GM21528 (cell line): ENCODE data around the gene BRD4.
"Not testable (repeated sequence)": the region's sequence is repeated elsewhere in the genome, so short reads cannot be mapped to it uniquely, and the experiment has no call there.

Source experiments
- ATAC-seq: cut with Tn5 transposase; IDR thresholded peaks from one replicate; pipeline ENCODE4 v1.9.1; 2021; ENCODE audit warnings: mild to moderate bottlenecking, moderate library complexity; ENCODE audit not compliant: unreplicated experiment, low FRiP score

Gene BRD4

DNA sequence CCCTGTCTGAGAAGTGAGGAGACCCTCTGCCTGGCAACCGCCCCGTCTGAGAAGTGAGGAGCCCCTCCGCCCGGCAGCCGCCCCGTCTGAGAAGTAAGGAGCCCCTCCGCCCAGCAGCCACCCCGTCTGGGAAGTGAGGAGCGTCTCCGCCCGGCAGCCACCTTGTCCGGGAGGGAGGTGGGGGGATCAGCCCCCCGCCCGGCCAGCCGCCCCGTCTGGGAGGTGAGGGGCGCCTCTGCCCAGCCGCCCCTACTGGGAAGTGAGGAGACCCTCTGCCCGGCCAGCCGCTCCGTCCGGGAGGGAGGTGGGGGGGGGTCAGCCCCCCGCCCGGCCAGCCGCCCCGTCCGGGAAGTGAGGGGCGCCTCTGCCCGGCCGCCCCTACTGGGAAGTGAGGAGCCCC is 30.7 kb upstream of the BRD4 start:
- not testable (repeated sequence) for ATAC-seq

DNA sequence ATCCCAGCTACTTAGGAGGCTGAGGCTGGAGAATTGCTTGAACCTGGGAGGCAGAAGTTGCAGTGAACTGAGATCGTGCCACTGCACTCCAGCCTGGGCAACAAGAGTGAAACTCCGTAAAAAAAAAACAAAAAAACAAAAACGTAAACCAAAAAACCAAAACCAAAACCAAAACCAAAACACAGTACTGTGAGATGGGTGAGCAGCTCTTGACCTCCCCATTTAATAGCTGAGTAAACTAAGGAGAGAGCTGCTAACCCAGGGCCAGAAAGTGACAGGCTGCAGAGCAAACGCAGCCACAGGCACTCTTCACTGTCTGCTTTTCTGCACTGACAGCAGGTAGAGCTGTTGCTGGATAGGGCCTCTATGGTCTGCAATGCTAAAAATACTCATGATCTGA is 27.7 kb upstream of the BRD4 start:
- not testable (repeated sequence) for ATAC-seq

DNA sequence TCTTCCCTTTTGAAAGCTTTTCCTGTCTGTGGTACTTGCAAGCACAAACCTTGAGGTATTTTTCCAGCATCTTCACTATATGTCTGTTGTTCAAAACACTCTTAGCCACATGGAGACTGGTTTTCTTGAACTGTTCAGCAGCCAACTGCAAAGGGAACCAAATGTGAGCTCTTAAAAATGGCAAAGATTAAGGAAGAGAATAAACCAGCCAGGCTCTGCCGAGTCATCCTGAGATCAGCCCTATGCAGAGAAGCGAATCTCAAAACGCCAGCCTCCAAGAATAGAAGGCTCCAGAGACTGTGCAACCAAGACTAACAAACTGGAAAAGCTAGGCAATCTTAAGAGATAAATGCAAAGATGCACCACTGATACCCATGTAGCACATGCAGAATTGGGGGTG is 26.6 kb upstream of the BRD4 start:
- no peak for ATAC-seq

DNA sequence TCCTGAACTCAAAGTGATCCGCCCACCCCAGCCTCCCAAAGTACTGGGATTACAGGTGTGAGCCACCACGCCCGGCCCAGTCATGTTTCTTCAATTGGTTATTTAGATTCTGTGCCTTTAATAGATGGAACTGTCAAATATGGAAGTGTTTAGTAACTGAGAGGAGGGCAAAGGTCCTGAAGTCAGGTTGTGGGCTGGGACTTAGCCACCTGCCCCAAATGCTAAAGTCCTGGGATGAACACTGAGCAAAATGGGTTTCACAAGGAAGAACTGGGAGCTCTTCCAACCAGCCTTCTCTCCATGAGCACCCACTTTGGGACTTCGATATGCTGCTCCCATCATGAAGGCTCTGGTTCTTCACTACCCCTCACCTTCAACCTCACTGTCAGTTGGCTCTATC is 25.6 kb upstream of the BRD4 start:
- ATAC-seq, result no peak

DNA sequence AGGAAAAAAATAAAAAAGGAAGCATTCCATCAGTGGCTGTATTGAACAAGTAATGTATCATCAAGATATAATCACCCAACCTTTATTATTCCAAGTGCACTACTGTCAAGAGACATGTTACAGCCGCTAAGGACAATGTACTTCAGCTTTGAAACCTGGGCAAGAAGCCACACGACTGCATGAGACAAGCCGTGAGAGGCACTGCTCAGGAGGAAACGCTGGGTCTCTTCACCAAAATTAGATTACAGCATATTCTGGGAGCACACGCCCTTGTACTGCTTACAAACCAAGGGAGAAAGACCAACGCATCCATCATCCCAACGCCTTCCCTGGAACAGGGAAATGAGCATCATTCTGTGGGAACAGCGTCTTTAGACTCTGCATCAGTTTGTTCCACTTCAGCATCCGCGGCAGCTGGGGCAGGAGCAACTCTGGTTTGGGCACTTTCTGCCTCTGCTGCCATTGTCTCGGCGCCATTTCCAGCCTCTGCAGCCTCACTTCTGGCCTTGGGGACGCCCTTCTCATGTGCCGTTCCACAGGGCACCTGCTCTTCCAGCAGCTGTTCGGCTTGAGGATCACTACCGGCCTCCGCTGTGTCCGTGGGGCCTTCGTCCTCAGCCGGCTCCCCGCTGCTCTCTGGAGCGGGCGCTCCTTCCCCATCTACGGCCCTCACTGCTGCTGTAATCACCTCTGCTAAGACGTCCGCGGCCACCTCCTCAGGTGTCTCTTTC is 22.4 kb upstream of the BRD4 start:
- ATAC-seq, result no peak

DNA sequence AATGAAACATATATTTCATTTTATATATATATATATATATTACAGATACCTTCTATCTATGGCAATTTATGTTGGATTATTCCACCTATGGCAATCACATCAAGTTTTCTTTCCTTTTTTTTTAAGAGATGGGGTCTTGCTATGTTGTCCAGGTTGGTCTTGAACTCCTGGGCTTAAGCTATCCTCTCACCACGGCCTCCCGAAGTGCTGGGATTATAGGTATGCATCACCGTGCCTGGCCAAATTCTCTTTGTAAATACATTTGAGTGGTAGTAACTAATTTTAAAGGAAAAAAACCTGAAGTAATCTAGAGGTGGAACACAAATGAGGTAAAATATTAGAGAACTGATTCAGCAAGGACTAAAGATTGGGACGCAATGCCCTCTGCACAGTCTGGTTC is 21.6 kb upstream of the BRD4 start:
- no peak for ATAC-seq

DNA sequence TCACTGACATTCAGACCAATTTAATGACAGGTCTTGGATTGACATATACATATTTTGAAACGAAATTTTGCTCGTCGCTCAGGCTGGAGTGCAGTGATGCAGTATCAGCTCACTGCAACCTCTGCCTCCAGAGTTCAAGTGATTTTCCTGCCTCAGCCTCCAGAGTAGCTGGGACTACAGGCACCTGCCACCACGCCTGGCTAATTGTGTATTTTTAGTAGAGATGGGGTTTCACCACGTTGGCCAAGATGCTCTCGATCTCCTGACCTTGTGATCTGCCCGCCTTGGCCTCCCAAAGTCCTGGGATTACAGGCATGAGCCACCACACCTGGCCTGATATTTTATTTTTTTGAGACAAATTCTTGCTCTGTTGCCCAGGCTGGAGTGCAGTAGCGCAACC is 20.2 kb upstream of the BRD4 start:
- ATAC-seq, result not testable (repeated sequence)

DNA sequence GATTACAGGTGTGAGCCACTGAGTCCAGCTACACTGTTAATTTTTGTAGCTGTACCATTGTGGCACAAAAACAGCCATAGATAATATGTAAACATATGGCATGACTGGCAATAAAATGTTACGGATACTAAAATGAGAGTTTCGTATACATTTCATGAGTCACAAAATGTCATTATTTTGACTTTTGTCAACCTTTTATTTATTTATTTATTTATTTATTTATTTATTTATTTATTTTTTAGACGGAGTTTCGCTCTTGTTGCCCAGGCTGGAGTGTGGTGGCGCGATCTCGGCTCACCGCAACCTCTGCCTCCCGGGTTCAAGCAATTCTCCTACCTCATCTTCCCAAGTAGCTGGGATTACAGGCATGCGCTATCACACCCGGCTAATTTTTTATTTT is 9.0 kb upstream of the BRD4 start:
- not testable (repeated sequence) for ATAC-seq

DNA sequence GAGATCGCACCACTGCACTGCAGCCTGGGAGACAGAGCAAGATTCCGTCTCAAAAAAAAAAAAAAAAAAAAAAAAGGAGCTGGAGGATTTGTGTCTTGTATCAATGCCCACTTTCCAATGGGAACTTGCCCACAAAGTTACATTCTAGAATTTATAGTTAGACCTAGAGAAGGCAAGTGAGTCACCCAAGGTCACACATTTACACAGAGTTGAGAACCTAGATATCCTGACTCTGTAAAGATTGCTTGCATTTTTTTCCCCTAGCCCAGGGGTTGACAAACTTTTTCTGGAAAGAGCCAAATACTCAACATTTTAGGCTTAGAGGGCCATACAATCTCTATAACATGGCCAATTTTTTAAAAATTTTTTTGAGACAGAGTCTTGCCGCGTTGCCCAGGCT is 7.7 kb upstream of the BRD4 start:
- no peak for ATAC-seq

DNA sequence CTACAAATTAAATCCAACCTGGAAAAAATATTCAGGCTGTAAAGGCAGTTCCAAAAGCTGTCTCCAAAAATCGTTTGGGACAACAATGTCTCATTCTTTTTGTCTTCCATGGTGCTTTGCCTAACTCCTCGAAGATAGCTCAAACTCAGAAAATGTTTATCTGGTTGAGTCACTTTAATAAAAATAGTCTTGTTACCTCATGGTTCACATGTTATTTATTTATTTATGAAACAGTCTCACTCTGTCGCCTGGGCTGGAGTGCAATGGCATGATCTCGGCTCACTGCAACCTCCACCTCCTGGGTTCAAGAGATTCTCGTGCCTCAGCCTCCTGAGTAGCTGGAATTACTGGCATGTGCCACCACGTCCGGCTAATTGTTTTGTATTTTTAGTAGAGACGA is 4.9 kb upstream of the BRD4 start:
- ATAC-seq, result no peak

DNA sequence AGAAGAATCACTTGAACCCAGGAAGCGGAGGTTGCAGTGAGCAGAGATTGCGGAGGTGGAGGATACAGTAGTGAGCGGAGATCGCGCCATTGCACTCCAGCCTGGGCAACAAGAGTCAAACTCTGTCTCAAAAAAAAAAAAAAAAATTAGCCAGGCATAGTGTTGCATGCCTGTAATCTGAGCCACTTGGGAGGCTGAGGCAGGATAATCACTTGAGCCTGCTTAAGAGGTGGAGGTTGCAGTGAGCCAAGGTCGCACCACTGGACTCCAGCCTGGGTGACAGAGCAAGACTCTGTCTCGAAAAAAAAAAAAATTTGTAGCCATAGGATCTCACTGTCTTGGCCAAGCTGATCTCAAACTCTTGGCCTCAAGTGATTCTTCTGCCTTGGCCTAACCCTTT is 3.7 kb upstream of the BRD4 start:
- not testable (repeated sequence) for ATAC-seq

DNA sequence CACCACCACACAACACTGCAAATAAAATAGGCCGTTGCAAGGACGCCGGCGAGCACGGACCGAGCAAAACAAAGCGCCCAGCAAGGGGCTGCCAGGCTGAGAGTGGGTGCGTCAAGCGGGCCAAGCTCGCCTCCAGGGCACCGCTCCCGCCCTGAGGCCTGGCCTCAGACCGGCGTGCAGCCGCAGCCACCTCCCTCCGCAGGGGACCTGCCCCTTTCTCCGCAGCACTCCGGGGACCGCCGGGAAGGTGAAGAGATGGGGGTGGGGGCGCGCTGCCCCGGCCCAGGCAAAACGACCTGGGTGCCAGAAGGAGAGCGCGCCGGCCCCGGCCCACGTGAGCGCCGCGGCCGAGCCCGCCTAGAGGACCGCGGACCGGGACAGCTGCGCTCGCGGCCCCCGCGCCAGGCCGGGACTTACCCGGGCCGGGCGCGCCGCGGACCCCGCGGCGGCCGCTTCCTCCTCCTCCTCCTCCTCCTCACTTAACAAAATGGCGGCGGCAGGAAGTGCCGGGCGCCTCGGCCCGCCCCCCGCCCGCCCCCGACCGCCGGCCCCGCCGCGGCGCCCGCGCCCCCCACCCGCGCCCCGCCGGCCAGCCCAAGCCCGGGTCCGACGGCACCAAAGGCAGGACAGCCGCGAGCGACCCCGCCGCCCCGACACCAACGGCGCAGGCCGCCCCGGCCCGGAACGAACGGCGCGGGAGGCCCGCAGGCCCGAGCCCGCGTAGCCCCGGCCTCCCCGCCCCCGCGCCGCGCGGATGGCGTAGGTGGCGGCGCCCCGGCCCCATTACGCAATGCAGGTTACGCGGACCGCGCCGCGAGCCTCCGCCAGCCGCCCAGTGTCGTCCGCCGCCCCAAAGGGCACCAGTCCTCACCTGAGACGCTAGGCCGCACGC is 674 bp downstream of the BRD4 start:
- peak; percentile 37 for ATAC-seq

DNA sequence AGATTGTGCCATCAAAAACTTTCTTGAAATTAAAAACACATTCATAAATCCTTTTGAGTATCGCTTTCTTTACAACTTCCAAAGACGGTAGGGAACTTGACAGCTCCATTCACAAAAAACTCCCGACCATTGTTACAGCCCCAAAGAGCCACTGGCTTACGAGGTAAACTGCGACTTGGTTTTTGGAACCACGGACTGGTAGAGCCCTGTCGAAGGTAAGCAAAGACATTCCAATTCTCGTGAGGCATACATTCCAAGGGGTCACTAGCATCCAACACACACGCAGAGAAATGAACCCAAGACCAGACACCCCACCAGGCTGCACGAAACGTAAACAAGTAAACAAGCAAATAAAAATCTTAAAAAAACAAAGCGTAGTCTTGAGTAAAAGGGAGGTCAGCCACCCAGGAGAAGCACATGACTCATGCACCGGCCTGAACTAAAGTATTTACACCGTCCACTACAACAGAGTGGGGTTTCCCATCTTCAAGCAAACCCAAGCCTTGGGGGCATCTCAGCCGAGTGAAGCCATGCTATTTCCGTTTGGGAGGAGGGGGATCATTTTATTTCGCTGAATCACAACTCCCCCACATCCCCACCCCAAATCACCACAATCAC is 1.4 kb downstream of the BRD4 start:
- ATAC-seq, result peak; percentile 5

DNA sequence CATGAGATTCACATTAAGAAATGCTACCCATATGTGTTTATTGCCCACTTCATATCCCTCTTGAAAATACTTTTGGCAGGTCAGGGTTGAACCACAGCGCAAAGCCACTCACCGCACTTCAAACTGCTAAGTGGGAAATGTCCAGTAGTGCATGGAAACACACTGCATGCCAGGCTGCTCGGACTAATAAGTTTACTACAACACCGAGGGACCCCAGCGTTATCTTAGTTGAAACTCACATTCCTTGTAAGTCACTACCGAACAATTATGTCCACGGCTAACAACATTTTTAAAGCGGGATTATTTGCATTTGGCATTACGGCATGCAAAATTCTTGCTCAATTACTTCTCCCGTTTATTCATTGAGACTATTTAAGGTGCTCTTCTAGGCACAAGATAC is 4.0 kb downstream of the BRD4 start:
- ATAC-seq, result no peak

DNA sequence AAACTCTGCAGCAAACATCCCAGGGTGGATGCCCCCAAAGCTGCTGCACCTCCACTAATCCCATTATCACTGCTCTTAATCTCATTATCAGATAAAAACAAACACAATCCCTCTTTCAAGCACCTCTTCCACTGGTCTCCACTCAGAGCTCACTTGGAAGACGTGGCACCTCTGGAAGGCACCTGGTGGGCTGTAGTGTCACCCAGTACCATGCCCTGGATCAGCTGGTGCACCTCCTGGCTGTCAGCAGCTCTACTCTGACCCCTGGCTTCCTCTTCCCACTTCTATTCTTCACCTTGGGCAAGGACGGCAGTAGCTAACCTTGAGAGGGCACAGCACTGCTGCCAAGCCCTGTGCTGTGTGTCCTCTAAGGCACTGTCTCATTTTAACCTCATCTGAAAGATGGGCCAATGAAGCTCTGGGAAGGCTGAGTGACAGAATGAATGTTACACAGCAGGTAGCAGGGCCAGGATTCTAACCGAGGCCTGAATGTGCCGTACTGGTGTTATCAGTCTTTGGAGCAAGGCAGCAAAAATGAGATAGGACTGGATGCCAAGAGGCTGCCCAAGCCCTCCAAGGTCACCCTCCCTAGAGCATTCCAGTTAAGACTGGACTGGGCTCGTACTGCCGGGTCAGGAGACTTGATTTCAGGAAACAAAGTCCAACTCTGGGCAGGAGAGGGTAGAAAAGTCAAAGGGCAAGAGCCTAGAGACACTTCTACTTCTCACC is 7.4 kb downstream of the BRD4 start:
- no peak for ATAC-seq

DNA sequence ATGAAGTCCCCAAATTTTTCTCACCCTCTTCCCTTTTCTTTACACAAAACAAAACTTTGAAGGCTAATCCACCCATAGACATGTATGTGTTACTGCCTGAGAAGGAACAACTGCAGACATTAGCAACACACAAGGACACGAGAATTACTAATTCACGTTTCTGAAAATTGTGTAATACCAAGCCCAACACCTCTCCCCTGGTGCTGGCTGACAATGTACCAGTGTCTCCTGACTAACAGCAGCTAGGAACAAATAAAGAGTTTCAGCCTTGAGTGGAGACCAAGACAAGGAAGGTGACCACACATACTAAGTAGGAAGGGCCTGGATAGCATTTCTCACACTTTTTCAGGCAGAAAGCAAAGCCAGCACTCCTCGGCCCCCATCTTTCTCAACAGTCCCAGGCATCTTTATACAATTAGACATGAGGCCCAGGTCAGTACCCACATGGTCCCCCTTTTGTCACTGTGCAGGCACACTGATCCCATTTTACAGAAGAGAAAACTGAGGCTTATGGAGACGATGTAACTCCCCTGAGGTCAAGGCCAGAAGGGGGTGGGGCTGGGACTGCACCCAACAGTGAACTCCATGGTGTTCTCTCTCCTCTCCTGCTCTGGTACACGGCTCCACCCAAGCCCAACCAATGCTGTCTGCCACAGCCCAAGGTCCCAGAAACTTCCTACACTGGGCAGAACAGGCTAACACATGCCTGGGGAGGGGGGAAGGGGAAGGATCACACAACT is 8.7 kb downstream of the BRD4 start:
- ATAC-seq, result no peak

DNA sequence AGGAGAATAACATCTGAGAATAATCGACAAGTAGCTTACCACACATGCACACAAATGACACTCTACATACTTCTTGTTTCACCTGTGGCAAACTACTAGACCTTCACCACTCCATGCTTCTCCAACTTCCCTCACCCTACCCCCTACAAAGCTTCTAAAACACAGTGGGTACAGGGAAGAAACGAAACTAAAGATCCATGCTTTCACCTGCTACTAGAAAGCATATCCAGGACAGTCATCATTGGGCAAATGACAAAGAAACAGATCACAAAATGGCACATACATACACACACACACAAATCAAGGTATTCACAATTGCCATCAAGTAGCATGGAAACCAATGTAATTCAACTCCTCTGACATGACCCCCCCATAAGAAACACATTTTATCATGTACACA is 10.6 kb downstream of the BRD4 start:
- no peak for ATAC-seq

DNA sequence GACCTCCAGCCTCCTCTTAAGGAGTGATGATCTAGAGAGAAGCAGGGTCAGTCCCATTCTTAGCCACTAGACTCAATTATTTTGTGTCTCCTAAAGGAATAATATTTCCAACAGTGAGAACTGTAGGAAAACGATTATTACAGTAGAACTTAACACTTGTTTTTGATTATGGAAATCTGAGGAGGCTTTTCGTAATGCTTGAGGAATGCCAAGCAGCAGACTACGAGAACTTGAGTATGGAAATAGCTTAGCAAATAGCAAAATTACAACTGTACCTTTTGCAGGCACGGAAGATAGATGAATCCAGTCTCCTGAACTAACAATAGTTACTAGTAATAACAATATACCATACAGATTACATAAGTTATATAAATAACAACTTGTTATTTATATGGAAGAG is 12.2 kb downstream of the BRD4 start:
- no peak for ATAC-seq

DNA sequence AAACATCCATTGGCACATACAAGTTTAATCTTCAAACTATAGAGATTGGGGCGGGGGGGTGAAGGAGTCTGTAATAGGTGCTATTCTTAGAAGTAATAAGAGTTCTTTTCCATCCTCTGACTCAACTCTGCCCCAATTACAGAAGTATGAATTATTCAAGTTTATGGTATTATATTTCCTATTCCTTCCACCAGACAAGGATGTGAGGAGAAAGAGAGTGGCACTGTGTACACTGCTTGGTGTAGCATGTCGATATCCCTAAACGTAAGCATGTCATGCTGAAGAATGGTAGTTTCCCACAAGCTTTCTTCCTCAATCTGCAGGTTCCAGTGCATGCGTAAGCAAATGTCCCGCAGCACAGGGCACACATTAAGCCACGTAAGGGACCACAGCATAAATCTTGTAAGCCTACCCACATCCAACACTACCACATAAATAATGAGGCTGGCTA is 14.1 kb downstream of the BRD4 start:
- no peak for ATAC-seq
